Measurements from ENCODE around the gene SLC50A1. TPM values are rescaled to one million over a fixed set of nuclear protein-coding genes. Genes with fewer than 3 reads are reported as not detected.
A peak's percentile ranks its signal among the peaks of the same experiment; 100 is the strongest.

The SLC50A1 gene
- total and polyA plus RNA-seq, 7 donors, result 6.7 to 16.2 (median 8.1) TPM

- no peak for ATAC-seq
- 76 to 84% (median 82%) methylated on average over 11 of the region's 11 CpGs for WGBS, 3 donors
These were observed 41.7 kb downstream of the SLC50A1 start for GRCh38 chr1:155177192-155177917.

GRCh38 chr1:155177918-155178281, 42.2 kb downstream of the SLC50A1 start:
- DNase-seq (no peak), ATAC-seq (no peak)

More at GRCh38 chr1:155177192-155177917, 41.7 kb downstream of the SLC50A1 start:
- H3K4me1 ChIP-seq, result peaks cover under 1% of the 10 kb centered on the region
- H3K9me3 ChIP-seq, result no peaks in the 10 kb centered on the region
- TF ChIP-seq CTCF (IDR thresholded peaks at IDR 0.05), result no peak
- H3K4me3 ChIP-seq, result no peak overlapping the region
- intact Hi-C loops (cut with DNase I), result loop anchor here (5.0 kb wide), 1 partner anchor 50 kb away; no protein-coding TSS in a partner anchor
- H3K36me3 ChIP-seq (ENCODE audit: insufficient read depth in 1 of 2, low read depth in 1 of 2), result no peaks in the 10 kb centered on the region
- peaks cover 0 to 13% (median 10%) of the 10 kb centered on the region in 3 donors for H3K27me3 ChIP-seq (ENCODE audit: insufficient read depth in 3 of 3, low read length in 2 of 3)
- DNase-seq, result no peak
- H3K27ac ChIP-seq, result no peak overlapping the region

GRCh38 chr1:155178441-155179111, 42.9 kb downstream of the SLC50A1 start:
- WGBS, 3 donors, result 80 to 88% (median 83%) methylated on average over 26 to 30 of the region's 30 CpGs
- no peak for TF ChIP-seq CTCF (IDR thresholded peaks at IDR 0.05)
- H3K4me3 ChIP-seq, result no peak overlapping the region
- H3K36me3 ChIP-seq (ENCODE audit: insufficient read depth in 1 of 2, low read depth in 1 of 2), result no peaks in the 10 kb centered on the region
- no peak overlapping the region for H3K27ac ChIP-seq
- H3K4me1 ChIP-seq, result no peaks in the 10 kb centered on the region
- ATAC-seq (no peak), DNase-seq (peak in 1 of 2 donors; percentile 51)
- H3K27me3 ChIP-seq (ENCODE audit: insufficient read depth in 3 of 3, low read length in 2 of 3), result peaks cover 0 to 13% (median 10%) of the 10 kb centered on the region in 3 donors
- no peaks in the 10 kb centered on the region for H3K9me3 ChIP-seq
- intact Hi-C loops (cut with DNase I), result loop anchor here (5.0 kb wide), 1 partner anchor 49 kb away; no protein-coding TSS in a partner anchor

More at GRCh38 chr1:155177918-155178281, 42.2 kb downstream of the SLC50A1 start:
- H3K4me1 ChIP-seq, result no peaks in the 10 kb centered on the region
- H3K9me3 ChIP-seq, result no peaks in the 10 kb centered on the region
- no peak overlapping the region for H3K27ac ChIP-seq
- peaks cover 0 to 13% (median 10%) of the 10 kb centered on the region in 3 donors for H3K27me3 ChIP-seq (ENCODE audit: insufficient read depth in 3 of 3, low read length in 2 of 3)
- 92 to 95% (median 95%) methylated on average over 9 of the region's 9 CpGs for WGBS, 3 donors
- H3K4me3 ChIP-seq, result no peak overlapping the region
- no peaks in the 10 kb centered on the region for H3K36me3 ChIP-seq (ENCODE audit: insufficient read depth in 1 of 2, low read depth in 1 of 2)
- intact Hi-C loops (cut with DNase I), result loop anchor here (5.0 kb wide), 1 partner anchor 49 kb away; no protein-coding TSS in a partner anchor
- no peak for TF ChIP-seq CTCF (IDR thresholded peaks at IDR 0.05)

GRCh38 chr1:155179112-155180031, 43.7 kb downstream of the SLC50A1 start:
- no peak overlapping the region for H3K27ac ChIP-seq
- TF ChIP-seq CTCF (IDR thresholded peaks at IDR 0.05), result no peak
- H3K36me3 ChIP-seq (ENCODE audit: insufficient read depth in 1 of 2, low read depth in 1 of 2), result no peaks in the 10 kb centered on the region
- intact Hi-C loops (cut with DNase I), result loop anchor here (5.0 kb wide), 1 partner anchor 48 kb away; no protein-coding TSS in a partner anchor
- DNase-seq (peak in 1 of 2 donors; percentile 31), ATAC-seq (no peak)
- peaks cover 0 to 8% (median 5%) of the 10 kb centered on the region in 3 donors for H3K27me3 ChIP-seq (ENCODE audit: insufficient read depth in 3 of 3, low read length in 2 of 3)
- H3K4me3 ChIP-seq, result no peak overlapping the region
- H3K9me3 ChIP-seq, result no peaks in the 10 kb centered on the region
- WGBS, 3 donors, result 91 to 95% (median 94%) methylated on average over 29 to 31 of the region's 31 CpGs
- H3K4me1 ChIP-seq, result no peaks in the 10 kb centered on the region
